GM10266 (cell line): ENCODE measurements around the gene NDUFC2.
"Not testable (repeated sequence)": the region's sequence is repeated elsewhere in the genome, so short reads cannot be mapped to it uniquely, and the experiment has no call there.

Experiments used
- DNase-seq: peaks from one replicate; pipeline ENCODE4 v3.0.0; 2012; ENCODE audit errors: extremely low spot score
- CTCF ChIP-seq: IDR thresholded peaks from 2 replicates; pipeline ENCODE4 v1.5.1; 2012; ENCODE audit warnings: mild to moderate bottlenecking, low read depth; ENCODE audit not compliant: control insufficient read depth, insufficient read depth; ENCODE audit errors: missing control alignments

The NDUFC2 gene

GRCh38 chr11:78078218-78079167, 1.2 kb downstream of the NDUFC2 start:
- no peak for DNase-seq
- TF ChIP-seq CTCF = no peak

- DNase-seq = not testable (repeated sequence)
These were observed 2.1 kb downstream of the NDUFC2 start for GRCh38 chr11:78077592-78077991.

GRCh38 chr11:78076733-78077403, 2.8 kb downstream of the NDUFC2 start:
- DNase-seq = no peak
- TF ChIP-seq CTCF = no peak

GRCh38 chr11:78074756-78075155, 4.9 kb downstream of the NDUFC2 start:
- TF ChIP-seq CTCF = no peak
- no peak for DNase-seq

DNA sequence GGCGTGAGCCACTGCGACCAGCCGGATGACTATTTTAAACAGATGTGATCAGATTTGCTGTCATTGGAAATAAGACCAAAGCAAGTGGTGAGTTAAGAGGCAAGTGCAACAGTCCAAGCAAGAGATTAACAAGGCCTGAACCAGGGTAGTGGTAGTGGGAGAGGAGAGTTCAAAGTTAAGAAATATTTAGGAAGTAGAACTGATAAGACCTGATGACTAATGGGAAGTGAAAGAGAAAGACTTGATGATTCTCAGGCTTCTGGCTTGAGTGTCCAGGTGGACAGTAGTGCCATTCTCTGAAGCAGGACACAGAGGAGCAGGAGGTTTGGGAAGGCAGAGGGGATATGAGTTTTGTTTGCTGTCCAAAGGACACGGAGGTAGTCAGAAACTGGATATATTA, 7.2 kb downstream of the NDUFC2 start:
- no peak for TF ChIP-seq CTCF

GRCh38 chr11:78071717-78072116, 7.9 kb downstream of the NDUFC2 start:
- DNase-seq = no peak
- TF ChIP-seq CTCF = no peak

More for the DNA sequence above, 7.2 kb downstream of the NDUFC2 start:
- no peak for DNase-seq

GRCh38 chr11:78070621-78071020, 9.0 kb downstream of the NDUFC2 start:
- no peak for DNase-seq
- TF ChIP-seq CTCF = no peak
